GM12878 (cell line): Measurements from ENCODE around the gene ACE2. TPM values are rescaled to one million over a fixed set of nuclear protein-coding genes. Genes with fewer than 3 reads are reported as not detected.

Experiments
- polyA plus RNA-seq, 11 experiments: library from polyadenylated mRNA; depleted of rRNA in 4 of 11; unstranded in 6 of 11; stranded (reverse) in 5 of 11; fragments of >200 nt; fragmentation: Nextera tagmentation in 4 of 11; fragmentation: Illumina TruSeq in 1 of 11; extraction: Ambion mirVana in 4 of 11; extraction: Trizol in 1 of 11; gene quantifications; 1 replicate in 1 of 11; 2 replicates in 10 of 11; pipeline versions ENCODE4 v1.2.1 to v1.2.3, GENCODE V29; 2011 to 2016; ENCODE audit warnings: inconsistent platforms in 2 of 11, missing spikeins in 2 of 11, low read depth in 1 of 11
- total RNA-seq, 4 experiments: library from RNA; depleted of rRNA in 3 of 4; stranded (reverse); fragments of >200 nt in 3 of 4; fragmentation: Illumina TruSeq in 1 of 4; extraction: Trizol in 1 of 4; gene quantifications; 2 replicates each; pipeline versions ENCODE4 v1.2.1 to v1.2.3, GENCODE V29; 2013 to 2021

The ACE2 gene
- total and polyA plus RNA-seq, 10 of the 15 experiments (the other 5 are each of a cell fraction or from before 2014, with no cell fraction given): 0.04 TPM; not detected in 9

Other genes starting within 250 kb of the ACE2 start
- not detected in 2 replicates for gene VEGFD, start 216.5 kb downstream of the ACE2 start, total RNA-seq (2014; rRNA removed)
- not detected in 2 replicates for gene VEGFD, start 216.5 kb downstream of the ACE2 start, total RNA-seq (2014; rRNA removed; fragmentation: Illumina TruSeq; extraction: Trizol)
- gene VEGFD, start 216.5 kb downstream of the ACE2 start, total RNA-seq (2021): not detected in 2 replicates
- 0.14 and 0.15 TPM in 2 replicates for gene VEGFD, start 216.5 kb downstream of the ACE2 start, polyA plus RNA-seq (2011; rRNA removed)
- gene VEGFD, start 216.5 kb downstream of the ACE2 start, polyA plus RNA-seq (2014; fragmentation: Illumina TruSeq; extraction: Trizol): not detected in 2 replicates
- not detected for gene VEGFD, start 216.5 kb downstream of the ACE2 start, polyA plus RNA-seq (2014; fragmentation: Nextera tagmentation; extraction: Ambion mirVana)
- gene VEGFD, start 216.5 kb downstream of the ACE2 start, polyA plus RNA-seq (2014; rRNA removed): not detected in 2 replicates
- not detected for gene VEGFD, start 216.5 kb downstream of the ACE2 start, polyA plus RNA-seq (2016; fragmentation: Nextera tagmentation; extraction: Ambion mirVana)
- 3.8 and 5.3 TPM in 2 replicates for gene PIR, start 107.6 kb downstream of the ACE2 start, total RNA-seq (2014; rRNA removed)
- 5.3 and 6.3 TPM in 2 replicates for gene PIR, start 107.6 kb downstream of the ACE2 start, total RNA-seq (2014; rRNA removed; fragmentation: Illumina TruSeq; extraction: Trizol)
- 4.1 and 5.0 TPM in 2 replicates for gene PIR, start 107.6 kb downstream of the ACE2 start, total RNA-seq (2021)
- gene PIR, start 107.6 kb downstream of the ACE2 start, polyA plus RNA-seq (2011; rRNA removed): 16.5 and 25.2 TPM in 2 replicates
- gene PIR, start 107.6 kb downstream of the ACE2 start, polyA plus RNA-seq (2014; fragmentation: Illumina TruSeq; extraction: Trizol): 6.6 and 7.3 TPM in 2 replicates
- gene PIR, start 107.6 kb downstream of the ACE2 start, polyA plus RNA-seq (2014; fragmentation: Nextera tagmentation; extraction: Ambion mirVana): 10 to 100 TPM; 10.4 to 10.9 TPM
- gene PIR, start 107.6 kb downstream of the ACE2 start, polyA plus RNA-seq (2014; rRNA removed): 5.4 and 5.7 TPM in 2 replicates
- 1 to 10 TPM; 7.4 to 9.9 TPM for gene PIR, start 107.6 kb downstream of the ACE2 start, polyA plus RNA-seq (2016; fragmentation: Nextera tagmentation; extraction: Ambion mirVana)
- not detected in 2 replicates for gene BMX, start 100.2 kb downstream of the ACE2 start, total RNA-seq (2014; rRNA removed)
- not detected in 2 replicates for gene BMX, start 100.2 kb downstream of the ACE2 start, total RNA-seq (2014; rRNA removed; fragmentation: Illumina TruSeq; extraction: Trizol)
- not detected in 2 replicates for gene BMX, start 100.2 kb downstream of the ACE2 start, total RNA-seq (2021)
- gene BMX, start 100.2 kb downstream of the ACE2 start, polyA plus RNA-seq (2011; rRNA removed): not detected in 2 replicates
- gene BMX, start 100.2 kb downstream of the ACE2 start, polyA plus RNA-seq (2014; fragmentation: Illumina TruSeq; extraction: Trizol): not detected in 2 replicates
- not detected for gene BMX, start 100.2 kb downstream of the ACE2 start, polyA plus RNA-seq (2014; fragmentation: Nextera tagmentation; extraction: Ambion mirVana)
- gene BMX, start 100.2 kb downstream of the ACE2 start, polyA plus RNA-seq (2014; rRNA removed): not detected in 2 replicates
- not detected for gene BMX, start 100.2 kb downstream of the ACE2 start, polyA plus RNA-seq (2016; fragmentation: Nextera tagmentation; extraction: Ambion mirVana)
- 0.11 and 0.23 TPM in 2 replicates for gene CLTRN, start 63.8 kb upstream of the ACE2 start, total RNA-seq (2014; rRNA removed)
- 0.13 and 0.14 TPM in 2 replicates for gene CLTRN, start 63.8 kb upstream of the ACE2 start, total RNA-seq (2014; rRNA removed; fragmentation: Illumina TruSeq; extraction: Trizol)
- gene CLTRN, start 63.8 kb upstream of the ACE2 start, total RNA-seq (2021): 0.38 TPM in 1 of 2 replicates, not detected in the other
- 0.75 and 1.3 TPM in 2 replicates for gene CLTRN, start 63.8 kb upstream of the ACE2 start, polyA plus RNA-seq (2011; rRNA removed)
- gene CLTRN, start 63.8 kb upstream of the ACE2 start, polyA plus RNA-seq (2014; fragmentation: Illumina TruSeq; extraction: Trizol): 0.28 and 0.41 TPM in 2 replicates
- under 1 TPM; 0.27 to 0.45 TPM for gene CLTRN, start 63.8 kb upstream of the ACE2 start, polyA plus RNA-seq (2014; fragmentation: Nextera tagmentation; extraction: Ambion mirVana)
- 0.22 TPM in 1 of 2 replicates, not detected in the other for gene CLTRN, start 63.8 kb upstream of the ACE2 start, polyA plus RNA-seq (2014; rRNA removed)
- under 1 TPM in 1 of 2 experiments, not detected in 1; 0.21 TPM for gene CLTRN, start 63.8 kb upstream of the ACE2 start, polyA plus RNA-seq (2016; fragmentation: Nextera tagmentation; extraction: Ambion mirVana)
- gene CA5B, start 137.3 kb upstream of the ACE2 start, total RNA-seq (2014; rRNA removed): 2.7 and 2.9 TPM in 2 replicates
- 3.5 and 5.9 TPM in 2 replicates for gene CA5B, start 137.3 kb upstream of the ACE2 start, total RNA-seq (2014; rRNA removed; fragmentation: Illumina TruSeq; extraction: Trizol)
- 4.2 and 6.0 TPM in 2 replicates for gene CA5B, start 137.3 kb upstream of the ACE2 start, total RNA-seq (2021)
- gene CA5B, start 137.3 kb upstream of the ACE2 start, polyA plus RNA-seq (2011; rRNA removed): 5.4 and 6.0 TPM in 2 replicates
- gene CA5B, start 137.3 kb upstream of the ACE2 start, polyA plus RNA-seq (2014; fragmentation: Illumina TruSeq; extraction: Trizol): 3.9 and 5.2 TPM in 2 replicates
- gene CA5B, start 137.3 kb upstream of the ACE2 start, polyA plus RNA-seq (2014; fragmentation: Nextera tagmentation; extraction: Ambion mirVana): 1 to 10 TPM; 1.2 to 2.5 TPM
- 2.6 and 4.2 TPM in 2 replicates for gene CA5B, start 137.3 kb upstream of the ACE2 start, polyA plus RNA-seq (2014; rRNA removed)
- gene CA5B, start 137.3 kb upstream of the ACE2 start, polyA plus RNA-seq (2016; fragmentation: Nextera tagmentation; extraction: Ambion mirVana): 1 to 10 TPM; 2.3 to 2.8 TPM
- gene ZRSR2, start 189.5 kb upstream of the ACE2 start, total RNA-seq (2014; rRNA removed): 8.2 and 8.8 TPM in 2 replicates
- 17.4 and 19.7 TPM in 2 replicates for gene ZRSR2, start 189.5 kb upstream of the ACE2 start, total RNA-seq (2014; rRNA removed; fragmentation: Illumina TruSeq; extraction: Trizol)
- 11.7 and 12.8 TPM in 2 replicates for gene ZRSR2, start 189.5 kb upstream of the ACE2 start, total RNA-seq (2021)
- gene ZRSR2, start 189.5 kb upstream of the ACE2 start, polyA plus RNA-seq (2011; rRNA removed): 22.3 and 26.5 TPM in 2 replicates
- gene ZRSR2, start 189.5 kb upstream of the ACE2 start, polyA plus RNA-seq (2014; fragmentation: Illumina TruSeq; extraction: Trizol): 34.1 and 44.8 TPM in 2 replicates
- gene ZRSR2, start 189.5 kb upstream of the ACE2 start, polyA plus RNA-seq (2014; fragmentation: Nextera tagmentation; extraction: Ambion mirVana): 10 to 100 TPM; 10.5 to 14.0 TPM
- 19.5 and 20.8 TPM in 2 replicates for gene ZRSR2, start 189.5 kb upstream of the ACE2 start, polyA plus RNA-seq (2014; rRNA removed)
- 10 to 100 TPM; 15.5 to 15.7 TPM for gene ZRSR2, start 189.5 kb upstream of the ACE2 start, polyA plus RNA-seq (2016; fragmentation: Nextera tagmentation; extraction: Ambion mirVana)